HG03045 (cell line): Measurements from ENCODE around the gene MOB3C.

ENCODE experiments used
- ATAC-seq: cut with Tn5 transposase; IDR thresholded peaks from one replicate; pipeline ENCODE4 v1.9.1; 2021; ENCODE audit warnings: mild to moderate bottlenecking, moderate library complexity; ENCODE audit not compliant: unreplicated experiment

MOB3C gene

GRCh38 chr1:46580140-46580903 lies 36.3 kb downstream of the MOB3C start:
- no peak for ATAC-seq

GRCh38 chr1:46577671-46578070 lies 38.9 kb downstream of the MOB3C start:
- no peak for ATAC-seq

- no peak for ATAC-seq
These were observed 40.0 kb downstream of the MOB3C start for GRCh38 chr1:46576596-46576995.

GRCh38 chr1:46575778-46576177 lies 40.8 kb downstream of the MOB3C start:
- no peak for ATAC-seq

- no peak for ATAC-seq
These were observed 41.3 kb downstream of the MOB3C start for GRCh38 chr1:46575300-46575699.

GRCh38 chr1:46571691-46572225 lies 44.9 kb downstream of the MOB3C start:
- ATAC-seq, result no peak

- no peak for ATAC-seq
These were observed 46.5 kb downstream of the MOB3C start for GRCh38 chr1:46569884-46570725.

GRCh38 chr1:46569116-46569515 lies 47.5 kb downstream of the MOB3C start:
- ATAC-seq, result no peak

- ATAC-seq, result no peak
These were observed 48.1 kb downstream of the MOB3C start for GRCh38 chr1:46568461-46568891.

- no peak for ATAC-seq
These were observed 53.3 kb downstream of the MOB3C start for GRCh38 chr1:46563341-46563740.

- no peak for ATAC-seq
These were observed 54.1 kb downstream of the MOB3C start for GRCh38 chr1:46562498-46562897.

- ATAC-seq, result no peak
These were observed 57.6 kb downstream of the MOB3C start for GRCh38 chr1:46558966-46559365.

GRCh38 chr1:46558141-46558963 lies 58.3 kb downstream of the MOB3C start:
- ATAC-seq, result no peak
